Stimulated activated effector memory CD8-positive, alpha-beta T cell treated with anti-CD3 and anti-CD28 coated beads, Interleukin-12 subunit alpha, Interleukin-12 subunit beta, amount 100 ng/mL, for 72 hours (primary cell): ENCODE measurements around the gene MAVS.
"Not testable (repeated sequence)": the region's sequence is repeated elsewhere in the genome, so short reads cannot be mapped to it uniquely, and the experiment has no call there.

Experiments used
- ATAC-seq: fragments of 150-1000 bp; cut with Tn5 transposase; 2 replicates; pipeline ENCODE4 v1.10.0; 2021
- DNase-seq, 2 donors: peaks; one replicate each; pipeline ENCODE4 v3.0.0; 2021 to 2022; ENCODE audit warnings: low spot score in 2 of 2
- H3K27ac Mint-ChIP-seq: one replicate; pipeline ENCODE4 v1.8.0; 2022; ENCODE audit warnings: mild to moderate bottlenecking, mixed read lengths
- H3K36me3 Mint-ChIP-seq: one replicate; pipeline ENCODE4 v1.8.0; 2022; ENCODE audit warnings: mild to moderate bottlenecking, mixed read lengths
- H3K4me1 Mint-ChIP-seq: one replicate; pipeline ENCODE4 v1.8.0; 2022; ENCODE audit warnings: mixed read lengths
- H3K4me3 Mint-ChIP-seq: one replicate; pipeline ENCODE4 v1.8.0; 2022; ENCODE audit warnings: mild to moderate bottlenecking, mixed read lengths
- H3K9me3 Mint-ChIP-seq: one replicate; pipeline ENCODE4 v1.8.0; 2022; ENCODE audit warnings: mixed read lengths

Gene MAVS

DNA sequence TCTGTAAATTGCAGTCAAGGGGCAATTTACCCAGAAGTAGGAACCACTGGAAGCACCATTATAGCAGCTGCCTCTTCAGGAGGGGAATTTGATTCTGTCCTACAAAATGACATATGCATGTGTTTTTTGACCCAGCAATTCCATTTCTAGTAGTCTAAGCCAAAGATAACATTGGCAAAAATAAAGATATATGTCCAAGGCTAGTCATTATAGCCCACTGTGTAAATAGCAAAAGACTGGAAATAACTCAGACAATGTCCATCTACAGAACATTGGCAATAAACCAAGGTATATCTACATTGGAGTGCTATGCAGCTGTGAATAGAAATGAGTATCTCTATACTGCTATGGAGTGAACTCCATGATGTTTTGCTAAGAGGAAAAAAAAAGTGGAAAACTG is 30.0 kb downstream of the MAVS start:
- Mint-ChIP-seq H3K4me3 (no peak overlapping the region), H3K9me3 (no peaks in the 10 kb centered on the region), H3K36me3 (peaks cover 44% of the 10 kb centered on the region), H3K4me1 (peaks cover 17% of the 10 kb centered on the region), H3K27ac (no peak overlapping the region)
- no peak for ATAC-seq
- DNase-seq = no peak

DNA sequence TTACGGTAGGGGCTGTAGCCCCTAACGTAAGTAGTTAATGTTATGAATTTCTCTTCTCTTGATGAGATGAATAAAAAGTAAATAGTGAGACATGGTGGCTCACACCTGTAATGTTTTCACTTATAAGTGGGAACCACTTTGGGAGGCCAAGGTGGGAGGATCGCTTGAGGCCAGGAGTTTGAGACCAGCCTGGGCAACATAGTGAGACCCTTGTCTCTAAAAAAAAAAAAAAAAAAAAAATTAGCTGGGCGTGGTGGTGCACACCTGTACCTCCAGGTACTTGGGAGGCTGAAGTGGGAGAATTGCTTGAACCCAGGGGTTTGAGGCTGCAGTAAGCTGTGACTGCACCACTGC is 32.3 kb downstream of the MAVS start:
- peaks cover 33% of the 10 kb centered on the region for H3K36me3 Mint-ChIP-seq
- H3K4me3 Mint-ChIP-seq, H3K27ac Mint-ChIP-seq, H3K4me1 Mint-ChIP-seq, DNase-seq, H3K9me3 Mint-ChIP-seq, ATAC-seq: not testable (repeated sequence)

DNA sequence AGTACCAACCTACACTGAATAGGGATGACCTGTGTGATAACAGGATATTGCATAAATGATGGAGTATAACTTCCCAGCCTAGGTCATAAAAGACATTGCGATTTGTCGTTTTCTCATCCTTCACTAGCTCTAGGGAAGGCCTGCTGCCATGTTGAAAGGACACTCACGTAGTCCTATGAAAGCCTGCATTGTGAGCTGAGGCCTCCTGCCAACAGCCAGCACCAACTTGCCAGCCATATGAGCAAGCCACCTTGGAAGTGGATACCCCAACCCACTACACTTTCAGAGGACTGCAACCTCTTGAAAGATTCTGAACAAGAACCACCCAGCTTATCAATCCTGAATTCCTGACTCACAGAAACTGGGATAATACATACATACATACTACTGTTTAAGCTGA is 39.1 kb downstream of the MAVS start:
- DNase-seq (no peak), ATAC-seq (no peak)
- H3K4me1 Mint-ChIP-seq = peaks cover 24% of the 10 kb centered on the region
- H3K9me3 Mint-ChIP-seq = no peaks in the 10 kb centered on the region
- H3K36me3 Mint-ChIP-seq = peaks cover 36% of the 10 kb centered on the region
- H3K27ac Mint-ChIP-seq = no peak overlapping the region
- H3K4me3 Mint-ChIP-seq = no peak overlapping the region

DNA sequence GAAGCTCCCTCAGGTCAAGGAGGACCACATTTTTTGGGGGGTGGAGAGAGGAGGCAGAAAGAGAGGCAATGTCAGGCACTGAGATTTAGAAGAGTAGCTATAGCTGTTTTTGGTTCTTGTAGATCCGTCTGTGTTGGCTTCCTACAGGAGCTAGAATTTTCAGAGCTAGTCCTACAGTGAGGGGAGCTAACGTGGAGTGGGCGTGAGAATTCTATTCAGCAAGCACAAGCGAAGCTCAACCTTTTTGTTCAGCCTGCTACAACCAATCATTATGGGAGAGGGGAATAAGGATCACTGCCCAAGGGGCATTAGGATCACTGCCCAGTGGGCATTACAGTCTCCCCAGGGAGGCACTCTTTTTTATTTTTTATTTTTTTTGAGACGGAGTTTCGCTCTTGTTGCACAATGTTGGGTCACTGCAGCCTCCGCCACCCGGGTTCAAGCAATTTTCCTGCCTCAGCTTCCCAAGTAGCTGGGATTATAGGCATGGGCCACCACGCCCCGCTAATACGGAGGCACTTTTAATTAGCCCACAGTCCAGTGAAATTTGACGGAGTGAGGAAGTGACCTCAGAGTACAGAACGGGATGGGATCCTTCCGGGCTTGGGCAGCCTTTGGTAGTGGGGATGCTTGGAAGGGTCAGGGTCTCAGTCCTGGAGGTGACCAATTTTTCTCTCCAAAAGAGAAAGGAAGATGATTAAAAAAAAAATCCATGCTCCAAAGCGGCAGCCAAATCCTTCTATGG is 41.4 kb downstream of the MAVS start:
- DNase-seq (no peak), ATAC-seq (no peak)
- H3K4me3 Mint-ChIP-seq = peak overlapping the region; percentile 100
- peak overlapping the region; percentile 100 for H3K27ac Mint-ChIP-seq
- H3K36me3 Mint-ChIP-seq = peaks cover 52% of the 10 kb centered on the region
- H3K4me1 Mint-ChIP-seq = peaks cover 44% of the 10 kb centered on the region
- H3K9me3 Mint-ChIP-seq = no peaks in the 10 kb centered on the region

DNA sequence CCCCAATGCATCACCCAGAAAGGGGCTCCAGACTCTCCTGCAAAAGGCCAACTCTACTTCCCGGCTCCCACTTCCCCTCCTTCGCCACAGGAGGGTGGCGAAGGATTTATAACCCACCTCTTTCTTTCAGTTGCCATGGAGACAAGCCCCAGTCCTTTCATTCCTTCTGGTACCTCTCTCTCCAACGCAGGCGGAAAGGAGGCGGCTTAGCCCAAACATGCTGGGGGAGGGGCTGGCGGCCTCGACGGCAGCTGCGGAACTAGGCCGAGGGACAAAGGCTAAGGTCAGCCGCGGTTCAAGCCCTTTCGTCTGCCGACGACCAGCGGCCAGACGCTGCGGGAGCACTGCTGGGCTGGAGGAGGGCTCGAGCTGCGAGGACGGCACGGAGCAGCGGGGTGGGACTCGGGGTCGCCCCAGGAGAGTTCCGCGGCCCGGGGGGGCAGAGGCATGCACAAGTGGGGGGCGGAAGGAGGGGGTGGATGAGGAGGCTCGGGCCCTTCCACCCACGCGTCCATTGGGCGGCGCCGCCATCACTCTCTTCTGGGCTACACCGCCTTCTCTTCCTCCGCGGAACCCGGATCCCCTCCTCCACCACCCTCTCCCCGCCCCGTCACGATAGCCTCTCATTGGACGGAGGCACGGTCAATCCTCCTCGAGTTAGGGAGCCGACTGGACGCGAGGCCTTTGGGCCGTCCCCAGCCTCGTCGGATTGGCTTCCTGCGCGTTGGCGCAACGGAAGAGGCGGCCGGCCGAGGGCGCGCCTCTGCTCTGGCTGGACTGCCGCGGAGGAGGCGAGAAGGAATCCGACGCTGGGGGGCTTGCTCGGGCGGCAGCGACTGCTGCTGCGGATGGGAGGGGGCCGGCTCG is 42.2 kb downstream of the MAVS start, which contains the start of gene PANK2:
PANK2 (plus strand) TSS at position 766 of the 867 bp plus-strand sequence.
- peak within 1 kb of the TSS; percentile 100 for H3K27ac Mint-ChIP-seq
- peaks cover 60% of the 10 kb centered on the region for H3K36me3 Mint-ChIP-seq
- peak within 1 kb of the TSS; percentile 100 for H3K4me3 Mint-ChIP-seq
- DNase-seq (peak; percentile 93 to 99), ATAC-seq (peak; percentile 98)
- H3K9me3 Mint-ChIP-seq = no peaks in the 10 kb centered on the region
- peaks cover 52% of the 10 kb centered on the region for H3K4me1 Mint-ChIP-seq

DNA sequence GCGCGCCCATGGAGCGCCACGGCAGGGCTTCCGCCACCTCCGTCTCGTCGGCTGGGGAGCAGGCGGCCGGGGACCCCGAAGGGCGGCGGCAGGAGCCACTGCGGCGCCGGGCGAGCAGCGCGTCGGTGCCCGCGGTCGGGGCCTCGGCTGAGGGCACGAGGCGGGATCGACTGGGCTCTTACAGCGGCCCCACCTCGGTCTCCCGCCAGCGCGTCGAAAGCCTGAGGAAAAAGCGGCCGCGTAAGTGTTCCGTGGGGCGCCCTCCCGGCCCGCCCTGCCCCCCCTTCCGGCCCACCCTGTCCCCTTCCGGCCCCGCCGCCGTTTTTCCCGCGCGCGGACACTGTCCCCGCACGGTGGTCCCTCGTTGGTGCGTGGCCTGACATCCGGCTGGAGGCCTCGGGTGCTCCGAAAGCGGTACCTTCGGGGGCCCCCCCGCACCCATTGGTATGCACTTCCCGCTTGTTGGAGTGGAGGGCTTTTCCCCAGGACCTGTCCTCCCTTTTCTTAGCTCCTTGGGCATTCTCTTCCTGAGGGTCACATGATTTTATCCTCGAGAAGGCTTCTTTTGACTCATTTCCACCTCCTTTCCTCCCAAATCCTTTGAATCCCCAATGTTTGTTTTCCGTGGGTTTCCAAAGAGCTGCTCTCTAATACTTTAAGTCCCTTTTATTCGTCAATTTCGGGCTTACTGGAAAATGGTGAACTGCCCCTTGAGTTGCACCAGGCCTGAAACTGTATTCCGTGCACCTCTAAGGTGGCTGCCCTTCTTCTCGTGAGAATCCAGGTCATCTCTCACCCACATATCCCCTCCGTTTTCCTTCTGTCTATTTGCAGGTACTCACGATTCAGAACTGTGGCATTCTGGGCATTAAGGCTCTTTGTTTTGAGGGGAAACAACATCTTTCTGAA is 43.1 kb downstream of the MAVS start:
- no peaks in the 10 kb centered on the region for H3K9me3 Mint-ChIP-seq
- ATAC-seq (peak; percentile 38), DNase-seq (peak; percentile 31 to 76)
- H3K4me1 Mint-ChIP-seq = peaks cover 54% of the 10 kb centered on the region
- peak overlapping the region; percentile 100 for H3K4me3 Mint-ChIP-seq
- peak overlapping the region; percentile 100 for H3K27ac Mint-ChIP-seq
- peaks cover 68% of the 10 kb centered on the region for H3K36me3 Mint-ChIP-seq

DNA sequence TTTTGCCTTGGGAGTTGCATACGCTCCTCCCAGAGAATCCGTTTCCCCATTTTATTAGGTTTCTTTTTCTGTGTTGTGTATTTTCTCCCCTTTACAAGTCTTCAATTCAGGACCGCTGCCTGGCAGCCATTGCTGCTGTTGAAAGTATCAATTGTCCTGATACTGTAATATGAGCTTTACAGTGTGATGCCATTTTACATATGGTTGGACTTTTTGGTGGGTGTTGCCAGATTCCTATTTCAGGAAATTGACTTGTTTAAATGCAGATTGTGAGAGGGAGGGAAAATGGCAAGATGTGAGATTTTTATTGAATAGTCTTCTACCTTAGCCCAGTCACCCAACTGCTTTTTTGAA is 43.7 kb downstream of the MAVS start:
- peaks cover 58% of the 10 kb centered on the region for H3K4me1 Mint-ChIP-seq
- H3K4me3 Mint-ChIP-seq = peak overlapping the region; percentile 100
- H3K27ac Mint-ChIP-seq = peak overlapping the region; percentile 100
- no peaks in the 10 kb centered on the region for H3K9me3 Mint-ChIP-seq
- H3K36me3 Mint-ChIP-seq = peaks cover 74% of the 10 kb centered on the region
- ATAC-seq (no peak), DNase-seq (no peak)

DNA sequence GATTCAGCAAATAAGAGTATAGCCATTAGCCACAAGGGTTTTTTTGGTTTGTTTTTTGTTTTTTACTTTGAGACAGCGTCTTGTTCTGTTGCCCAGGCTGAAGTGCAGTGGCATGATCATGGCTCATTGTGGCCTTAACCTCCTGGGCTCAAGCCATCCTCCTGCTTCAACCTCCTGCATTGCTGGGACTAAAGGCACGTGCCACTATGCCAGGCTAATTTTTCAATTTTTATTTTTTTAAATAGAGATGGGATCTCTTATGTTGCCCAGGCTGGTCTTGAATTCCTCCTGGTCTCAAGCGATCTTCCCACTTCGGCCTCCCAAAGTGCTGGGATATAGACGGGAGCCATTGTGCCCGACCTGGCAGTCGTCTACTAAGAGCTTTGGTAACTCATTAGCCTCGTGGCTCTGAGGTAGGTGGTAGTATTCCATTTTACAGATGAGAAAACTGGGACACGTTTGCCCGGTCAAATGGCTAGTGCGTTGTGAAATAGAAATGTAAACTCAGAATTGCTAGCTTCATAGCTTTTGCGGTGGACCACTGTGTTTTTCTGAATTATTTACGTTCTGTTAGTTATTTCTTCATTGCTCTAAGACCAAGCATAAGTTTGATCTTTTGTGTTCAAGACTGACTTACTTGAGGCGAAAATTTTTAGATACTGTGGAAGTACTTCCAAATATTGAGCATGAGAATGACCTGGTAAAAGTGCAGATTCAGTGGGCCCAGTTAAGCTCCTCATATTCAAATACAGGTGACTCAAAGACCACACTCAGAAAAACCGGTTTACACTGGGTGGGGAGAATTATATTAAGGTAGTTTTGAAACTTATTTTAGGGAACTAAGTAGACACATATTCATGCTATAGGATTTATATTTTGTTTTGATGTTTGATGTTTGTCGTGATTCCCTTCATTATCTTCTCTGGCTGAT is 44.6 kb downstream of the MAVS start:
- no peak for ATAC-seq
- no peak for DNase-seq
- Mint-ChIP-seq H3K9me3 (no peaks in the 10 kb centered on the region), H3K36me3 (peaks cover 83% of the 10 kb centered on the region), H3K4me1 (peaks cover 59% of the 10 kb centered on the region), H3K27ac (peak overlapping the region; percentile 100), H3K4me3 (peak overlapping the region; percentile 100)

DNA sequence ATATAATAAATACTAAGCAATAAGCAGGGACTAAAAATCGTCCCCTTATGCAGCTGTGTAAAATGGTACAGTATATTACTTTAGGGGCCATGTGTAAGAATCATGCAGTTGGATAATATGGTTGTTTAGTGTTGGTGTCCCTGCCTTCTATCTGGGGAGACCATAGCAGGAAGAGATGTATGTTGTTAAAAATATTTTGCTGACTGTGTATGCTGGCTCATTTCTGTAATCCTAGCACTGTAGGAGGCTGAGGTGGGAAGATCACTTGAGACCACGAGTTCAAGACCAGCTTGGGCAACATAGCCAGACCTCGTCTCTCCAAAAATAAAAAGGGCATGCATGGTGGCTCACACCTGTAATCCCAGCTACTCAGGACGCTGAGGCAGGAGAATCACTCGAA is 48.2 kb downstream of the MAVS start:
- DNase-seq = no peak
- peaks cover 94% of the 10 kb centered on the region for H3K36me3 Mint-ChIP-seq
- no peaks in the 10 kb centered on the region for H3K9me3 Mint-ChIP-seq
- peaks cover 70% of the 10 kb centered on the region for H3K4me1 Mint-ChIP-seq
- no peak for ATAC-seq
- H3K4me3 Mint-ChIP-seq = peak overlapping the region; percentile 49
- H3K27ac Mint-ChIP-seq = peak overlapping the region; percentile 23

DNA sequence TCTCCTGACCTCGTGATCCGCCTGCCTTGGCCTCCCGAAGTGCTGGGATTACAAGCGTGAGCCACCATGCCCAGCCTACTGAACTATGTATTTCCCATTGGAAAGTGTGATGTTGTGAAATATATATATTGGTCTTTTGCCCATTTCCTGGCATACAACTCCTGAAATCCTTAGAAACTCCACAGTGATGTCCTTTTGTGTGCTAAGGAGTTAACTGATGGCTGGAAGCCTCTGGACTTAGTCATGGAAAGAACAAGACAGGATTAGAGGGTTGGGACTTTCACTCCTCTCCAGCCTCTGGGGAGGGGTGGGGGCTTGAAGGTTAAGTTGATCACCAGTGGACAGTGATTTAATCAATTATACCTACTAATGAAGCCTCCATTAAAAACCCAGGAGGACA is 49.7 kb downstream of the MAVS start:
- no peak for ATAC-seq
- peak overlapping the region; percentile 49 for H3K4me3 Mint-ChIP-seq

DNA sequence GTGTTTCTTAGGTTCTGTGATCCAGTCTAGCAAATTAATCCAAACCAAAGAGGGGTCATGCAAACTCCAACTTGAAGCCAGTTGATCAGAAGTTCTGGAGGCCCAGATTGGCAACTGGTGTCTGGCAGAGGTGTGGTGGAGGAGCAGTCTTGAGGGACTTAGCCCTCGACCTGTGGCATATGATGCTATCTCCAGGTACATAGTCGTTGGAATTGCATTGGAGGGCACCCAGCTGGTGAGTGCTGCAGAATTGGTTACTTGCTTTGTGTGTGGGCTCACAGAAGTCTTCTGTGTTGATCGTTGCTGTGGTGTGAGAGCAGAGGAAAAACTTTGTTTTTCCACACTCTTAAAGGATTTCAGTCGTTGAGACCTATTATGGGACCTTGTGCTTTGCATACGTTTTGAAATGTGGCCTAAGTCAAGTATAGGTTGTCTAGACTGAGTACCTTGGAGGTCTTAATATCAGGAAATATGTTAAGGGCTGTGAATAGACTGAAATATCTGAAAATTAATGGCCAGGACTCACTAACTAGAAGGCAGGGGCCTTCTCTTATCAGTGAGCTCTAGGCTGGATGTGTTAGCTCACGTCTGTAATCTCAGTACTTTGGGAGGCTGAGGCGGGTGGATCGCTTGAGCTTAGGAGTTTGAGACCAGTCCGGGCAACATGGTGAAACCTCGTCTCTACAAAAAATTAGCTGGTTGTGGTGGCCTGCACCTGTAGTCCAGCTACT is 50.4 kb downstream of the MAVS start:
- Mint-ChIP-seq H3K9me3 (no peaks in the 10 kb centered on the region), H3K4me3 (peak overlapping the region; percentile 49), H3K4me1 (peaks cover 73% of the 10 kb centered on the region), H3K27ac (peak overlapping the region; percentile 43), H3K36me3 (peaks cover 76% of the 10 kb centered on the region)
- DNase-seq = no peak
- peak; percentile 14 for ATAC-seq

More for the DNA sequence above, 49.7 kb downstream of the MAVS start:
- DNase-seq = no peak
- H3K4me1 Mint-ChIP-seq = peaks cover 73% of the 10 kb centered on the region
- H3K27ac Mint-ChIP-seq = peak overlapping the region; percentile 43
- peaks cover 84% of the 10 kb centered on the region for H3K36me3 Mint-ChIP-seq
- H3K9me3 Mint-ChIP-seq = no peaks in the 10 kb centered on the region

DNA sequence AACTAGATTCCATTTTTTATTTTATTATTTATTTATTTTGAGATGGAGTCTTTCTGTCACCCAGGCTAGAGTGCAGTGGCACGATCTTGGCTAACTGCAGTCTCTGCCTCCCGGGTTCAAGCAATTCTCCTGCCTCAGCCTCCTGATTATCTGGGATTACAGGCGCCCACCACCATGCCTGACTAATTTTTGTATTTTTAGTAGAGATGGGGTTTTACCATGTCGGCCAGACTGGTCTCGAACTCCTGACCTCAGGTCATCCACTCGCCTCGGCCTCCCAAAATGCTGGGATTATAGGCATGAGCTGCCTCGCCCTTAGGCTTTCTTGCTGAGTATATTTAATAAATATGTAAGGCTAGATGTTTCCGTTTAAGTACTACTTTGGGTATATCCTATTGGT is 51.5 kb downstream of the MAVS start:
- Mint-ChIP-seq H3K4me1 (peaks cover 75% of the 10 kb centered on the region), H3K36me3 (peaks cover 65% of the 10 kb centered on the region)
- not testable (repeated sequence) for H3K9me3 Mint-ChIP-seq, H3K4me3 Mint-ChIP-seq, ATAC-seq, H3K27ac Mint-ChIP-seq, DNase-seq

DNA sequence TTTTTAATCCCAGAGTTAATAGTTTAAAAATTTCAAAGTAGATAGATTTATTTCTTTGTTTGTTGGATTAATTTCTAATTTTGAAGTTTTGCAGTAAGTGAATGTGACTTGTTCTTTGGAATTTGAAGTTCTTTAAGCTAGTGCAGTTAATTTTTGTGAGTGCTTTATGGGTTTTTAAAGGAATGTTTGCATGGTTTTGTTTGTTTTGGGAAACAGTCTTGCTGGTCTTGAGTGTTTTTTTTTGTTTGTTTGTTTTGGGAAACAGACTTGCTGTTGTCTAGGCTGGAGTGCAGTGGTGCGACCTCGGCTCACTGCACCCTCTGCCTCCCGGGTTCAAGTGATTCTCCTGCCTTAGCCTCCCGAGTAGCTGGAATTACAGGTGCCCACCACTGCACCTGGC is 52.0 kb downstream of the MAVS start:
- Mint-ChIP-seq H3K4me1 (peaks cover 72% of the 10 kb centered on the region), H3K4me3 (peak overlapping the region; percentile 2)

DNA sequence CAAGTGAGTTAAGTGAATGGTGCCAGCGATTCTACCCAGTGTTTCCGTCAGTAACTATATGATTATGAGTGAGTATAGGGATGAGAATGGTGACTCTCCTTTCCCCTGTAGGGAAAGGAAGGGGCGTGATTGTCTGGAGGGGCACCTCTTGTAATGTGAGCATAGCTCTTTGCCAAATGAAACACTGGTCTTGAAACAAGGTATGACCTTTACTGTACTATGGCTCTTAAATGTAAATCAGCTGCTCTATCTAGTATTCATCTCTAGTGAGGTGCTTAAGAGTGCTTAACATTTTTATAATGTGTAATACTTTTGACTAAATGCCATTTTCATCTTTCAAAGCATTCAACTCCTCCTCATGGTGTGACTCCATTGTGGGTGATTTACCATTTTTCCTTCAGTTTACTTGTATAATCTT is 53.6 kb downstream of the MAVS start:
- H3K4me1 Mint-ChIP-seq = peaks cover 75% of the 10 kb centered on the region
- H3K4me3 Mint-ChIP-seq = peak overlapping the region; percentile 57
- H3K9me3 Mint-ChIP-seq = no peaks in the 10 kb centered on the region
- H3K36me3 Mint-ChIP-seq = peaks cover 59% of the 10 kb centered on the region
- DNase-seq (no peak), ATAC-seq (peak; percentile 55)
- H3K27ac Mint-ChIP-seq = peak overlapping the region; percentile 56

More for the DNA sequence above, 52.0 kb downstream of the MAVS start:
- H3K36me3 Mint-ChIP-seq = peaks cover 63% of the 10 kb centered on the region
- H3K27ac Mint-ChIP-seq = no peak overlapping the region
- DNase-seq (no peak), ATAC-seq (no peak)
- H3K9me3 Mint-ChIP-seq = no peaks in the 10 kb centered on the region
